Heart left ventricle (tissue), 16 donors: ENCODE measurements around the gene SLC30A5. TPM values are rescaled to one million over a fixed set of nuclear protein-coding genes. Genes with fewer than 3 reads are reported as not detected.
"Not testable (repeated sequence)": the region's sequence is repeated elsewhere in the genome, so short reads cannot be mapped to it uniquely, and the experiment has no call there.

Experiments
- ATAC-seq, 4 donors: fragments of 200-7000 bp; cut with Tn5 transposase; one replicate each; pipeline ENCODE4 v1.9.1; 2020 to 2022; ENCODE audit warnings: moderate library complexity in 4 of 4, mild to moderate bottlenecking in 3 of 4, moderate number of reproducible peaks in 1 of 4
- DNase-seq, 5 donors: peaks; one replicate each; pipeline ENCODE4 v3.0.0-alpha.2; 2020
- H3K27ac ChIP-seq, 12 donors: fragments of 200-600 bp; sonication (generic) in 4 of 12; one replicate each; pipeline versions ENCODE4 v1.5.0 to v1.8.0; 2016 to 2022; ENCODE audit warnings: mild to moderate bottlenecking in 2 of 12
- H3K27me3 ChIP-seq, 9 donors: fragments of 200-600 bp; sonication (generic) in 2 of 9; one replicate each; pipeline versions ENCODE4 v1.5.1 to v1.8.0; 2016 to 2022; ENCODE audit warnings: mild to moderate bottlenecking in 3 of 9
- H3K36me3 ChIP-seq, 9 donors: fragments of 200-600 bp; sonication (generic) in 2 of 9; one replicate each; pipeline versions ENCODE4 v1.5.0 to v1.8.0; 2018 to 2022; ENCODE audit warnings: mild to moderate bottlenecking in 2 of 9
- H3K4me1 ChIP-seq, 12 donors: fragments of 200-600 bp; sonication (generic) in 4 of 12; one replicate each; pipeline versions ENCODE4 v1.5.0 to v1.8.0; 2016 to 2022; ENCODE audit warnings: mild to moderate bottlenecking in 3 of 12
- H3K4me3 ChIP-seq, 12 donors: fragments of 200-600 bp; sonication (generic) in 4 of 12; one replicate each; pipeline versions ENCODE4 v1.5.0 to v1.8.0; 2017 to 2022; ENCODE audit warnings: mild to moderate bottlenecking in 9 of 12, moderate library complexity in 4 of 12
- H3K9me3 ChIP-seq, 12 donors: fragments of 200-600 bp; sonication (generic) in 4 of 12; one replicate each; pipeline versions ENCODE4 v1.5.0 to v1.8.0; 2016 to 2022; ENCODE audit warnings: mild to moderate bottlenecking in 1 of 12
- CTCF ChIP-seq, 12 donors: fragments of 200-600 bp; sonication (generic) in 4 of 12; IDR thresholded peaks; one replicate each; pipeline versions ENCODE4 v1.5.0 to v1.8.0; 2018 to 2022; ENCODE audit warnings: antibody characterized with exemption in 12 of 12, mild to moderate bottlenecking in 5 of 12
- POLR2A ChIP-seq, 2 donors: fragments of 450-650 bp; IDR thresholded peaks; one replicate each; pipeline ENCODE4 v1.6.1; 2017; ENCODE audit warnings: antibody characterized with exemption in 2 of 2, mild to moderate bottlenecking in 2 of 2, moderate library complexity in 2 of 2
- WGBS, 4 donors: extraction: QIAGEN DNeasy Blood & Tissue Kit in 2 of 4; methylation state at CpG; one replicate each; pipeline versions ENCODE4 v1.1.5 to v1.1.7; 2013 to 2018; 5-methylcytosine and 5-hydroxymethylcytosine counted together
- intact Hi-C, 10 donors: fragments of 100-400 bp; cut with DNase I; formaldehyde crosslinking; loops; one replicate each; pipeline versions ENCODE4 v1.11.1 to v1.14.2; 2022
- polyA plus RNA-seq, 2 donors: library from polyadenylated mRNA; stranded (reverse); fragments of 200-250 nt; gene quantifications; one replicate each; pipeline ENCODE4 v1.2.3, GENCODE V29; 2013
- total RNA-seq, 9 donors: library from RNA; depleted of rRNA in 2 of 9; stranded (reverse); fragments of >200 nt in 2 of 9; fragmentation: NEBNext Ultra II Directional in 3 of 9; extraction: Animal tissue kit (Norgen Biotek cat#: 25700) in 3 of 9; gene quantifications; one replicate each; pipeline versions ENCODE4 v1.1.0 to v1.2.4, GENCODE V29; 2016 to 2023
- donor health status: ischemic (EF 13 %, LVEDD 7.1; RV severe dilation, severe dysfunction).
- donor health status: healthy with polysubstance abuse.
- donor health status: DM: no; HTN: yes; CAD: no.
- donor health status: DM: no; HTN: no; CAD: no.
- donor health status: ischemic (EF 25% LVEDD 6.9; RV normal size, moderate dysfunction).
- donor health status: ischemic (EF 25% LVEDD 5.7; RV mildly dilated, moderate dysfunction).
- donor health status: healthy.
- donor health status: DM: yes; HTN: yes; CAD: no.
- donor health status: ischemic (EF 35%, LVEDD 5.7; RV mildly dilated, moderate dysfunction).
- donor health status: nonischemic (EF 11% LVEDD 7.7; RV severe dilation, severe dysfunction).
- donor health status: DM: yes; HTN: yes; CAD: no.
- donor health status: PGD.
- donor health status: ischemic (EF 29% LVEDD 5.4; RV normal size, mild dysfunction).
- donor health status: nonischemic (EF 23%, LVEDD 6.1; RV moderate dilation, normal function).

SLC30A5 gene
- total and polyA plus RNA-seq, 11 donors: 21.0 to 44.3 (median 29.0) TPM

GRCh38 chr5:69140827-69141226, 47.0 kb downstream of the SLC30A5 start:
- H3K27me3 ChIP-seq: no peaks in the 10 kb centered on the region
- no peak overlapping the region for H3K4me3 ChIP-seq
- H3K4me1 ChIP-seq: no peaks in the 10 kb centered on the region
- intact Hi-C loops: no loop called here
- peaks cover 0 to 16% (median 3%) of the 10 kb centered on the region in 12 donors for H3K9me3 ChIP-seq
- H3K36me3 ChIP-seq: no peaks in the 10 kb centered on the region
- no peak overlapping the region for H3K27ac ChIP-seq
- TF ChIP-seq POLR2A (IDR thresholded peaks at IDR 0.05) (no peak), CTCF (IDR thresholded peaks at IDR 0.05) (no peak)
- 67 to 83% (median 70%) methylated on average over 1 of the region's 1 CpG for WGBS, 4 donors
- DNase-seq (no peak), ATAC-seq (no peak)

- H3K4me1 ChIP-seq, intact Hi-C loops, ATAC-seq, H3K27me3 ChIP-seq, H3K9me3 ChIP-seq, DNase-seq, H3K4me3 ChIP-seq, H3K36me3 ChIP-seq, H3K27ac ChIP-seq: not testable (repeated sequence)
- WGBS, 4 donors: 94 to 98% (median 96%) methylated on average over 7 of the region's 7 CpGs
Observed at GRCh38 chr5:69148576-69148975, 54.8 kb downstream of the SLC30A5 start.

- DNase-seq: no peak
- Histone ChIP-seq H3K4me3 (no peak overlapping the region), H3K9me3 (no peaks in the 10 kb centered on the region), H3K27me3 (no peaks in the 10 kb centered on the region), H3K27ac (no peak overlapping the region), H3K36me3 (no peaks in the 10 kb centered on the region), H3K4me1 (no peaks in the 10 kb centered on the region)
- no peak for TF ChIP-seq CTCF (IDR thresholded peaks at IDR 0.05)
- TF ChIP-seq POLR2A (IDR thresholded peaks at IDR 0.05): no peak
- 90 to 100% (median 92%) methylated on average over 2 of the region's 2 CpGs for WGBS, 4 donors
- ATAC-seq: no peak
- intact Hi-C loops: no loop called here
Observed at GRCh38 chr5:69148981-69149675, 55.3 kb downstream of the SLC30A5 start.

GRCh38 chr5:69149676-69150010, 55.8 kb downstream of the SLC30A5 start:
- no peak overlapping the region for H3K4me3 ChIP-seq
- H3K36me3 ChIP-seq: no peaks in the 10 kb centered on the region
- H3K4me1 ChIP-seq: no peaks in the 10 kb centered on the region
- DNase-seq: no peak
- 90 to 93% (median 92%) methylated on average over 5 of the region's 5 CpGs for WGBS, 4 donors
- H3K27ac ChIP-seq: no peak overlapping the region
- ATAC-seq: no peak
- intact Hi-C loops: no loop called here
- TF ChIP-seq POLR2A (IDR thresholded peaks at IDR 0.05) (no peak), CTCF (IDR thresholded peaks at IDR 0.05) (no peak)
- no peaks in the 10 kb centered on the region for H3K9me3 ChIP-seq
- no peaks in the 10 kb centered on the region for H3K27me3 ChIP-seq

GRCh38 chr5:69152731-69153130, 58.9 kb downstream of the SLC30A5 start:
- no peak for ATAC-seq
- no peak overlapping the region for H3K4me3 ChIP-seq
- no peak overlapping the region for H3K27ac ChIP-seq
- 71 to 79% (median 77%) methylated on average over 3 of the region's 3 CpGs for WGBS, 4 donors
- intact Hi-C loops: no loop called here
- no peaks in the 10 kb centered on the region for H3K9me3 ChIP-seq
- no peak for DNase-seq
- no peaks in the 10 kb centered on the region for H3K27me3 ChIP-seq
- H3K36me3 ChIP-seq: no peaks in the 10 kb centered on the region
- no peak for TF ChIP-seq POLR2A (IDR thresholded peaks at IDR 0.05)
- no peak for TF ChIP-seq CTCF (IDR thresholded peaks at IDR 0.05)
- no peaks in the 10 kb centered on the region for H3K4me1 ChIP-seq
